Cardiac septum (tissue), 1 donor: ENCODE results near the gene SLC5A7. TPM values are rescaled to one million over a fixed set of nuclear protein-coding genes. Genes with fewer than 3 reads are reported as not detected.

ENCODE experiments used
- DNase-seq: peaks from one replicate; pipeline ENCODE4 v3.0.0-alpha.2; 2020; ENCODE audit warnings: low spot score
- intact Hi-C: fragments of 100-400 bp; cut with DNase I; formaldehyde crosslinking; loops from one replicate; pipeline ENCODE4 v1.14.0; 2022
- long read RNA-seq: library from polyadenylated mRNA; unstranded; transcript quantifications from one replicate; pipeline ENCODE4 v2.0.0, GENCODE V29; 2021
- total RNA-seq: library from RNA; stranded (reverse); fragmentation: NEBNext Ultra II Directional; extraction: Animal tissue kit (Norgen Biotek cat#: 25700); gene quantifications from one replicate; pipeline ENCODE4 v1.2.1, GENCODE V29; 2021
- donor health status: DM: no; HTN: no; CAD: no.

The SLC5A7 gene
- not detected for total RNA-seq
- long read RNA-seq, result 0 reads

DNA sequence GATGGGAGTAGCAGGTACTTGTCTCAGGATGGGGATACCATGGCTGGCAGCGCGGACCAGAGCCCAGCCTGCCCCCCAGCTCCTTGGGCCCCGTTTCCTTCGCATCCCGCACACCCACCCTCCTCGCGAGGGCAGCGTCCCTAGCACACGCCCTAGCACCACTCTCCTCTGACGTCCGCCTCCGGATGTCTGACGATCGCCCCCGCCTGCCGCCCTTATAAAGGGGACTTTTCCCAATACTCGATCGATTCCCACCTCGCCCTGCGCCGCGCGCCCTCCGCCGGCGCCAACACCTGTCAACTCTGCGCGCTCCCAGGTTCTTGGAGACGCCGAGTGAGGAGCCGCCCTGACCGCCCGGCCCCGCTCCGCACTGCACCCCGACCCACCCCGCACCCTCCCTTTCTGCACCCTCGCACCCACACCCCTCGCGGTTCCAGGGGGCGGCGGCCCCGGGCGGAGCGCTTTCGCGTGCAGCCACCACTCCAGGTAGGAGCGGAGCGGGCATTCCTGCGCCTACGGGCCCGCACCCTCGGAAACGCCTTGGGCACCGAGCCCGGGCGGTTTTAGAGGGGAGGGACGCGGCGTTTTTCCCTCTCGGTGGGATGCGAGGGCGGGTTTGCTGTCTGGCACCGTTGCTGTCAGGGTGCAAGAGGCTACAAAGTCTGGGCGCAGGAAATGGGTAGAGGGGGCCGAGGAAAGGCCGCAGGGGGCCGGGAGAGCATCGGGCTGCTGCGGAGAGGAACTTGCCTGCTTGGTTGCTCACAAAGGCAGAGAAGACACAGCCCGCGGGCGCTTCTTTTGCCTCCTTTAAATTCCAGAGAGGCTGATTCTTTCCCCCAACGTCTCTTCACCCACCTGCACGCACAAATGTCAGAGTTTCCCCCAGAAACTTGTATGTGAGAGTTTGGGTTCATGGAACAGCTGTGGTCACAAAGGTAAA lies at the start of gene SLC5A7:
Gene SLC5A7 (plus strand): TSS at position 247 of the 940 bp plus-strand sequence. CDS start 1,632 bp downstream, outside the sequence.
- no peak for DNase-seq
- intact Hi-C loops, result no loop called here

GRCh38 chr2:107961395-107961794 lies 24.9 kb upstream of the SLC5A7 start:
- intact Hi-C loops, result no loop called here
- DNase-seq, result no peak

DNA sequence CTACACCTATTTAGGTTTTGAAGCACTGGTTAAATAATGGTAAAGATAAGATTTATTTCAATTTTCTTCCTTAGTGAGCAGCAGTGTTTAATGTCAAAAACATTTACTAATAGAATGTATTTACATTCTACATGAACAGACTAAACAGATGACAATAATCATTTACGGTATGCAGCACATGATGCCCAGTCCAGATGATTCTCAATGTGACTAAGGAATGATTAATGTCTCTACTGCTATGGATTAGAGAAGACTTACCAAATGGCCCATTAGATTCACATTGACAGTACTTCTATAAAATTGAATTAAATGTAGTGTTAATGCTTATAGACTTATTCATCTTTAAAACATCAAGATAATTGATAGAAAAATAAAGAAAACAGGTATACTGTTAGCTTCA lies 22.1 kb upstream of the SLC5A7 start:
- intact Hi-C loops, result no loop called here

DNA sequence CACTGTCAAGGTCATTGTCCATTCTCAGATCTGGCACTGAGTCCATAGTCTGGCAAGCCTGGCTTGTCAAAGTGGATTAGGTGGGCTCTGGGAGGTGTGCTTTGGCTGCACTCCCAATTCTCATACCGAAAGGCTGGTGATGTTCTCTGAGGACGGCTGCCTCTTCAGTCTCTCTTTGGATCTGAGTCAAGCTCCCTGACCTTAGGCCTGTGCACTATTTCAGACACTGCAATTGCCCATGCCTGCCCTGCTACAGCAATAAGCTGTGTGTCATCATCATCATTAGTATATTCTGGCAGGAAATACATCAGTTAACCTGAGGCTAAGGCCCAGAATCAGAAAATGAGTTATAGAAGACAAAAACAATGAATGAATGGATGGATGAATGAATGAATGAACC lies 1.6 kb upstream of the SLC5A7 start:
- intact Hi-C loops, result no loop called here

More for the DNA sequence above, 22.1 kb upstream of the SLC5A7 start:
- DNase-seq, result no peak

DNA sequence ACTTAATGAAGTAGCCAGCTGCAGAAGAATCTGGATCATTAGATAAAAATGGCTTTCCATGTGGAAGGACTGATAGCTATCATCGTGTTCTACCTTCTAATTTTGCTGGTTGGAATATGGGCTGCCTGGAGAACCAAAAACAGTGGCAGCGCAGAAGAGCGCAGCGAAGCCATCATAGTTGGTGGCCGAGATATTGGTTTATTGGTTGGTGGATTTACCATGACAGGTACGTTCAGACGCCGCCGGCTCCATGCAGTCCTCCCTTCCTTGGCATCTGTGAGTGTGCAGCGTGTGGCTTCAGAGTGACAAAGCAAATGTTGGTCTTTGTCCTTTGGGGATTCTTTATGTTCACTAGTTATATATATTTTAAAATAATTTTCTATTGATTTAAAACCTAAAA lies 1.8 kb downstream of the SLC5A7 start:
- no peak for DNase-seq
- intact Hi-C loops, result no loop called here

More for the DNA sequence above, 1.6 kb upstream of the SLC5A7 start:
- no peak for DNase-seq

DNA sequence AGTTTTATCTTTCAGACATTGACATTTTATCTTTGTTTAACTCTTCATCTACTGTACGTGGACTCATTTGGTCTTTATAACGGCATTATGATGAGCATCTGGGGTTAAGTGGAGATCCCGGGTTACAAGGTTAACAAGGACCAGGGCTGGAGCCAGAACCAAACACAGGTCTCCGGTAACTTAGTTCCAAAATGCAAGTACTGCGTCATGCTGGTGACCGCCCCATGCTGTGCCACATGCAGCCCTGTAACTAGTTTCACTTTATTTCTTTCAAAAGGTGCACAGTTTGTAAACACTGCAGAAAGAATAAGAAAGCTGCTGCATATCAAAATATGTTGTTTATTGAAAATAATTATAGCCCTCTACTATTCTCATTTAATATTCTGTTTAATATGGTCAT lies 3.1 kb downstream of the SLC5A7 start:
- intact Hi-C loops, result no loop called here
- no peak for DNase-seq

DNA sequence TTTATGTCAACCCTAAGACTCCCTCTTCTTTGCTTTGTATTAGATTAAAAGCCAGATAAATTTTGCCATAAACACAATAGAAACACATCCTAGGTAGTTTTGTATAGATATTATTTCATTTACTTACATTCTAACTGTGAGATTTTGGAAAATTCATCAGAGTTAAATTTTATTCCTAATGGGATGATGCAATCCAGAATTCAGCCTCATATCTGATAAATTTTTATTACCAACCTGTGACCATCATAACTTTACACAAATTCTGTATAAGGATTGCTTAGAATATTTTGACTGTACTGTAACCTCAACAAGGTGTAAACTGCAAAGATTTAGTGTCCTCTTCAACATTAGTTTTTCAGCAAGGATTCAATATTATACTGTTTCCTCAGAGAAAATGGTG lies 4.4 kb downstream of the SLC5A7 start:
- no peak for DNase-seq
- intact Hi-C loops, result no loop called here

DNA sequence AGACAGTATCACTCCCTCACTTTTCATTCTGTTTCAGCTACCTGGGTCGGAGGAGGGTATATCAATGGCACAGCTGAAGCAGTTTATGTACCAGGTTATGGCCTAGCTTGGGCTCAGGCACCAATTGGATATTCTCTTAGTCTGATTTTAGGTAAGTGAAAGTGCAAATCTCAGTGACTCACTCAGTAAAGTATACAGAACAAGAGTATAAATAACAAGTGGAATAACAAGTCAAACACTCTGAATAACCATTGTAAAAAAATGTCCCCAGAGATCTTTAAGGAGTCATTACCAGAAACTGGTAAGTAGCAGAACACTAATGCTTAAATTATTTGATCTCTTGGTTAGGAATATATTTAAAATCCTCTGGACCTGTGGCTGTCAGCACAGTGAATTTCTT lies 5.7 kb downstream of the SLC5A7 start:
- DNase-seq, result no peak
- intact Hi-C loops, result no loop called here

DNA sequence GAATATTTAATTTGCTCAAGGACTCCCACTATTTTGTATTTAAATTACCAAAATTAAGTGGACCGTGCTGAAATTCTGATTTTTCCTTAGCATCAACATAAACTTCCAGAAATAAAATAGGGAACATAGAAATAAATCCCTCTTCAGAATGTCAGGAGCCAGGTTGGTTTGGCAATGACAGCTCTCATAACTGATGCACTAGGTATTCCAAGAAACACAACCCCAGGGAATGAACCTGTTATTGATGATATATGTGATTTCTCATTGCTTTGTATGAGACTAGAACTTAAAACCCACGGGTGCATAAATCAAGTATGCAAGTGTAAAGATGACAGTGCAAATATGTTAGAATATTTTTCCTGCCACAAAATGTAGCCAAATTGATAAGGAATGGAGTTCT lies 12.8 kb downstream of the SLC5A7 start:
- no peak for DNase-seq
- intact Hi-C loops, result no loop called here

GRCh38 chr2:108010912-108011591 lies 24.7 kb downstream of the SLC5A7 start:
- intact Hi-C loops, result no loop called here

GRCh38 chr2:108013305-108013704 lies 27.0 kb downstream of the SLC5A7 start:
- intact Hi-C loops, result no loop called here
- no peak for DNase-seq

More at GRCh38 chr2:108010912-108011591, 24.7 kb downstream of the SLC5A7 start:
- DNase-seq, result no peak

GRCh38 chr2:108022628-108023027 lies 36.3 kb downstream of the SLC5A7 start:
- no peak for DNase-seq
- intact Hi-C loops, result no loop called here

DNA sequence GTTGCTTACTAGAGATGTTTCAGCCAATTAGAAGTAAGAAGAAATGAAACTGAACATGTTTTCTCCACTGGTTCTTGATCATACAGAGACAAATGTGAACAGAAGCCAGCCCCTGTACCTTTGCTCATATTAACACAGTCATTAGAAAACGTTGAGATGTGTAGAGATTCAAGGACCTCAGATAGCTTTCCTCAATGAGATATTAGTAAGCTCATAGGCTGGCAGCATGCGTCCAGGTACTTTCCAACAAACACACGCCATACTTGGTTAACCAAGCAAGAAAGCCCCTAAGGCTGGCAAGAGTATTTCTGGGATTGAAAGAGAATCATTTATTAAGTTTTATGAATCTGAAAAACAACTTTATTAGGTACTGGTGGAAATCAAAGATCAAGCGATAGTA lies 37.5 kb downstream of the SLC5A7 start:
- DNase-seq, result no peak
- intact Hi-C loops, result no loop called here

- no peak for DNase-seq
- intact Hi-C loops, result no loop called here
Measured at GRCh38 chr2:108026092-108026794, 39.9 kb downstream of the SLC5A7 start.

DNA sequence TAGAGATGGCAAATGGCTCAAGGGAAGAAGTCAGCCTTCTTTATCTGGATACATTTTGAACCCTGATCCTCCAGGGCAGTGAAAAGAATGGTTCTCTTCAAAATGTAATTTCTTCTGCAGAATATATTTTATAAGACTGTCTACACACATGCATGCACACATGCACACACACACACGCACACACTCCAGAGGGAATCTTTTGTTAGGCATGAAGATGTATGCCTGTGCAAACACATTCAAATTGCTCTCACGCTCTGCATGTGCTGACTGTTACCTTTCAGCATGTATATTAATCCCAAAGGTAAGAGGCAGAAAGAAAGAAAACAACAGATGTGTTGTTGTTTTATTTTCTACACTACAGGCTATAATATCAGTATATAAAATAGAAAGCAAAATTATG lies 43.2 kb downstream of the SLC5A7 start:
- intact Hi-C loops, result no loop called here
- DNase-seq, result no peak

- intact Hi-C loops, result no loop called here
- no peak for DNase-seq
Measured at GRCh38 chr2:108029912-108030311, 43.6 kb downstream of the SLC5A7 start.

- DNase-seq, result no peak
- intact Hi-C loops, result no loop called here
Measured at GRCh38 chr2:108031471-108031941, 45.2 kb downstream of the SLC5A7 start.

GRCh38 chr2:108034843-108035242 lies 48.5 kb downstream of the SLC5A7 start:
- intact Hi-C loops, result no loop called here

DNA sequence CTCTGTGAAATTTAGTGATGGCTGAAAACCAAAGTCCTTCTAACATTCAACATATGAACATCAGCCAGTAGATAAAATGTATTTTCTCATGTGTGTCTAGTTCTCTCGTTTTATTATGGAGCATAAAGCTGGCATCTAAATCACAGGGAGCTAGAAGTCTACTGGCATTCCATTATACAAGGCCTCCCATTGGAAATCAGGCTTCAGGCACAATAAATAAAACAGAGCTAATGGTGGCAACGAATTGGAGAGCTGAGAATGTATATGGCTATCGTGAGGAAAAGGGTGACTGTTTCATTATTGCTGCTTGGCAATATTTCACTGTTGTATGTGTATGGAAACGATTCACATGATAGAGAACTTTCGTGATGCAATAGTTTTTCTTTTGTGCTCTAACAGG lies 62.4 kb downstream of the SLC5A7 start:
- intact Hi-C loops, result no loop called here
- no peak for DNase-seq

More at GRCh38 chr2:108034843-108035242, 48.5 kb downstream of the SLC5A7 start:
- DNase-seq, result no peak

- no peak for DNase-seq
- intact Hi-C loops, result no loop called here
Measured at GRCh38 chr2:108058576-108059137, 72.3 kb downstream of the SLC5A7 start.
